Colonic mucosa (tissue), 4 donors: ENCODE results near the gene ADSL. TPM values are rescaled to one million over a fixed set of nuclear protein-coding genes. Genes with fewer than 3 reads are reported as not detected.

Experiments used
- DNase-seq: peaks from one replicate; pipeline ENCODE4 v3.0.0-alpha.2; 2020
- H3K27ac ChIP-seq: fragments of 200-600 bp; one replicate; pipeline ENCODE4 v1.8.0; 2021
- H3K27me3 ChIP-seq: fragments of 200-600 bp; one replicate; pipeline ENCODE4 v1.8.0; 2021
- H3K36me3 ChIP-seq: fragments of 200-600 bp; one replicate; pipeline ENCODE4 v1.8.0; 2021
- H3K4me1 ChIP-seq: fragments of 200-600 bp; one replicate; pipeline ENCODE4 v1.8.0; 2021; ENCODE audit warnings: mild to moderate bottlenecking
- H3K4me3 ChIP-seq: fragments of 200-600 bp; one replicate; pipeline ENCODE4 v1.8.0; 2021
- H3K9ac ChIP-seq, 2 donors: one replicate each; pipeline ENCODE4 v1.7.0; 2013; ENCODE audit warnings: control low read depth in 2 of 2, low read depth in 2 of 2, low read length in 2 of 2
- H3K9me3 ChIP-seq: fragments of 200-600 bp; one replicate; pipeline ENCODE4 v1.8.0; 2021
- intact Hi-C: fragments of 100-400 bp; cut with DNase I; formaldehyde crosslinking; loops from one replicate; pipeline ENCODE4 v1.14.1; 2022
- total RNA-seq, 2 donors: library from RNA; stranded (reverse); fragmentation: NEBNext Ultra II Directional in 1 of 2; extraction: Animal tissue kit (Norgen Biotek cat#: 25700) in 1 of 2; gene quantifications; one replicate each; pipeline ENCODE4 v1.2.1, GENCODE V29; 2021
- TF ChIP-seq, protein P1 (sequence below): fragments of 200-600 bp; IDR thresholded peaks from one replicate; pipeline ENCODE4 v1.8.0; 2022; ENCODE audit warnings: antibody characterized with exemption, mild to moderate bottlenecking
- donor health status: healthy.
- donor health status: DM: no; HTN: no; CAD: no.
- donor health status: DM: no; HTN: no; CAD: no.

The ADSL gene
- total RNA-seq, 2 donors from 2014 or later = 26.4 to 47.0 TPM

GRCh38 chr22:40313007-40313406 is 33.3 kb upstream of the ADSL start:
- no peaks in the 10 kb centered on the region for H3K4me1 ChIP-seq
- H3K36me3 ChIP-seq = peaks cover 17% of the 10 kb centered on the region
- no peaks in the 10 kb centered on the region for H3K9me3 ChIP-seq
- no peaks in the 10 kb centered on the region for H3K27me3 ChIP-seq
- DNase-seq = no peak
- H3K9ac ChIP-seq = no peak overlapping the region
- TF ChIP-seq, protein P1, sequence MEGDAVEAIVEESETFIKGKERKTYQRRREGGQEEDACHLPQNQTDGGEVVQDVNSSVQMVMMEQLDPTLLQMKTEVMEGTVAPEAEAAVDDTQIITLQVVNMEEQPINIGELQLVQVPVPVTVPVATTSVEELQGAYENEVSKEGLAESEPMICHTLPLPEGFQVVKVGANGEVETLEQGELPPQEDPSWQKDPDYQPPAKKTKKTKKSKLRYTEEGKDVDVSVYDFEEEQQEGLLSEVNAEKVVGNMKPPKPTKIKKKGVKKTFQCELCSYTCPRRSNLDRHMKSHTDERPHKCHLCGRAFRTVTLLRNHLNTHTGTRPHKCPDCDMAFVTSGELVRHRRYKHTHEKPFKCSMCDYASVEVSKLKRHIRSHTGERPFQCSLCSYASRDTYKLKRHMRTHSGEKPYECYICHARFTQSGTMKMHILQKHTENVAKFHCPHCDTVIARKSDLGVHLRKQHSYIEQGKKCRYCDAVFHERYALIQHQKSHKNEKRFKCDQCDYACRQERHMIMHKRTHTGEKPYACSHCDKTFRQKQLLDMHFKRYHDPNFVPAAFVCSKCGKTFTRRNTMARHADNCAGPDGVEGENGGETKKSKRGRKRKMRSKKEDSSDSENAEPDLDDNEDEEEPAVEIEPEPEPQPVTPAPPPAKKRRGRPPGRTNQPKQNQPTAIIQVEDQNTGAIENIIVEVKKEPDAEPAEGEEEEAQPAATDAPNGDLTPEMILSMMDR = no peak
- no peak overlapping the region for H3K27ac ChIP-seq
- intact Hi-C loops = no loop called here
- H3K4me3 ChIP-seq = no peak overlapping the region

- H3K4me3 ChIP-seq = no peak overlapping the region
- peaks cover 17% of the 10 kb centered on the region for H3K36me3 ChIP-seq
- H3K4me1 ChIP-seq = no peaks in the 10 kb centered on the region
- H3K27ac ChIP-seq = no peak overlapping the region
- intact Hi-C loops = no loop called here
- H3K27me3 ChIP-seq = no peaks in the 10 kb centered on the region
- TF ChIP-seq, protein P1 = no peak
- no peaks in the 10 kb centered on the region for H3K9me3 ChIP-seq
- no peak for DNase-seq
- no peak overlapping the region for H3K9ac ChIP-seq
Observed at GRCh38 chr22:40314041-40314440, 32.3 kb upstream of the ADSL start.

- Histone ChIP-seq H3K4me3 (no peak overlapping the region), H3K27me3 (no peaks in the 10 kb centered on the region), H3K27ac (no peak overlapping the region), H3K9ac (no peak overlapping the region), H3K4me1 (no peaks in the 10 kb centered on the region), H3K36me3 (peaks cover 23% of the 10 kb centered on the region), H3K9me3 (no peaks in the 10 kb centered on the region)
- DNase-seq = no peak
- intact Hi-C loops = no loop called here
- TF ChIP-seq, protein P1 = no peak
Observed at GRCh38 chr22:40320687-40321086, 25.6 kb upstream of the ADSL start.

- no peaks in the 10 kb centered on the region for H3K27me3 ChIP-seq
- TF ChIP-seq, protein P1 = no peak
- intact Hi-C loops = no loop called here
- DNase-seq = no peak
- no peak overlapping the region for H3K4me3 ChIP-seq
- no peak overlapping the region for H3K27ac ChIP-seq
- H3K9me3 ChIP-seq = no peaks in the 10 kb centered on the region
- no peak overlapping the region for H3K9ac ChIP-seq
- no peaks in the 10 kb centered on the region for H3K4me1 ChIP-seq
- H3K36me3 ChIP-seq = peaks cover 15% of the 10 kb centered on the region
Observed at GRCh38 chr22:40322021-40322420, 24.3 kb upstream of the ADSL start.

DNA sequence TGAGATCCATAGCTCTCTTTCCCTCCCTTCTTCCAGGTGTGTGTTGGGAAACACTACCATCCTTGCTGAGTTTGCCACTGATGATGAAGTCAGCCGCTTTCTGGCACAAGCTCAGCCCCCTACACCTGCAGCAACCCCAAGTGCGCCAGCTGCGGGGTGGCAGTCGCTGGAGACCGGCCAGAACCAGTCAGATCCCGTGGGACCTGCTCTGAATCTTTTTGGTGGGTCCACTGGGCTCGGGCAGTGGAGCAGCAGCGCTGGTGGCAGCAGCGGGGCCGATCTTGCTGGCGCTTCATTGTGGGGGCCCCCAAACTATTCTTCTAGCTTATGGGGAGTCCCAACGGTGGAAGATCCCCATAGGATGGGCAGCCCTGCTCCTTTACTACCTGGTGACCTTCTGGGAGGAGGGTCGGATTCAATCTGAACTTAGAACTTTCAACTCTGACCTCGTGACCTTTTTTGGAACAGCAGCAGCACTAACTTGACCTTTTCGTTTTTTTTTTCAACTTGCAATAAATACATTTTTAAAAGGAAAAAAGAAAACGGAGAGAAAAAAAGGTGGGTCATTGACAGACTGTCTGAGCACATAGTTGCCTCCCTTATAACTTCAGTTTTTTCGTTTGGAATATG is 23.4 kb upstream of the ADSL start:
- no peak overlapping the region for H3K4me3 ChIP-seq
- H3K36me3 ChIP-seq = peaks cover 15% of the 10 kb centered on the region
- TF ChIP-seq, protein P1 = no peak
- no peak overlapping the region for H3K9ac ChIP-seq
- no peaks in the 10 kb centered on the region for H3K27me3 ChIP-seq
- intact Hi-C loops = no loop called here
- no peak for DNase-seq
- H3K4me1 ChIP-seq = no peaks in the 10 kb centered on the region
- no peaks in the 10 kb centered on the region for H3K9me3 ChIP-seq
- no peak overlapping the region for H3K27ac ChIP-seq
